GM12892 (cell line): ENCODE data around the gene PRRC2C.

ENCODE experiments used
- POLR2A ChIP-seq: IDR thresholded peaks from 2 replicates; pipeline ENCODE4 v1.6.1; 2011; ENCODE audit warnings: low read depth, low read length, control low read depth
- POLR2AphosphoS5 ChIP-seq: IDR thresholded peaks from 2 replicates; pipeline ENCODE4 v1.6.1; 2011; ENCODE audit warnings: low read depth, low read length, control low read depth

- TF ChIP-seq POLR2AphosphoS5 (no peak), POLR2A (no peak)
Measured at GRCh38 chr1:171521567-171521966, 36.2 kb downstream of the PRRC2C start.
